Activated CD8-positive, alpha-beta memory T cell treated with anti-CD3 and anti-CD28 coated beads for 48 hours (primary cell): ENCODE measurements around the gene ADCY5.

Experiments
- DNase-seq, 3 experiments: peaks; one replicate each; pipeline ENCODE4 v3.0.0-alpha.2; 2020; ENCODE audit warnings: low read depth in 2 of 3, low spot score in 2 of 3

The ADCY5 gene

DNA sequence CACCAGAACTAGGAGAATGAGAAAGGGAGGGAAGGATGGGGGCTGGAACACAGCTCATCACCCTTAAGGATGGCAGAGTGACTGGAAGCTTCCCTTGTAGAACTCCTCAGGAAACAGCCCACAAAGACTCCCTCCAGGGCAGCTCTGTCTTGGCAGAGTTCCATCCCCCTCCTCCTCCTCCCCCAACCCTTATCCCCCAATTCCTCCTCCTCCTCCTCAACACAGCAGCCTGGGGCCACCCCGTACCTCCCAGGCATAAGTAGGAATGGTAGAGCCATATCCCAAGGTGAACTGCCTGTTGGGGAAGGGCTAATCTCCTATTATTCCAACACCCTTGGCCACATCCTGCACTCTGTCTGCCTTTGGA lies 38.8 kb downstream of the ADCY5 start:
- no peak for DNase-seq

- DNase-seq = no peak
These were observed 39.3 kb downstream of the ADCY5 start for GRCh38 chr3:123409443-123410148.

DNA sequence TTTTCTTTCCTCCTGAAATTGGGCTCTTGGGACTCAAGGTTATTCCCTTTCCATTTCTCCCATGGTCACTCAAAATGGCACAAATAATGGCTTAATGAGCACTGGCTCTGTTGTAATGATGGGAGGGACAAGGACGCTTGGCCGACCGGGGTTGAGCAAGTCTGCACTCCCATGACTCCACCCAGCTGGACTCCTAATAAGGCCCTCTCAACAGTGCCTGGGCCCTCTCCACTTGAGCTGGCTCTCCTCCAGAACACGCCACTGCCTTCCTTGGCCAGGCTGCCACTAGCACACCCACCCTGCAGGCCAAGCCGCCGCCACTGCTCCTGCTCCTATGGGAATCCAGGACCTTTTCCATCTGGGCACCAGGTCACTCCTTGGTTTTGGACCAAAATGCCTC lies 42.3 kb downstream of the ADCY5 start:
- no peak for DNase-seq

- no peak for DNase-seq
These were observed 42.9 kb downstream of the ADCY5 start for GRCh38 chr3:123405936-123406510.

DNA sequence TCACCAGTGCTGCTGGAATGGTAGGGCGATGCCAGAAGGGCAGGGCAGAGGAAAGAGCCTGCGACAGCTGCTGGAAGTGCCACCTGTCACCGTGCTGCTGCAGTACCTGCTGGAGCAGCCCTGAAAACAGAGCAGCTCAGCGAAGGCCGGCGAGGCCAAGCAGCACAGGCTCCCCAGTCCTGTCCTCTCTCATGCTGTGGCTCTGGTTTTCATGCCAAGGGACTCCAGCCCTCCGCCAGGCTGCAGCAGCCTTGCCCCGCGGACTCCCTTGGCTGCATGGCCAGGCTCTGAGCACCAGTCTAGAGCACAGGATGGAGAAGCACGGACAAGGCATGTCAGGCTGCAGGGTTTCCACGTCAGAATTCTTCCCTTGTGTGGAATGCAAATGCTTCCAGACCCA lies 43.9 kb downstream of the ADCY5 start:
- DNase-seq = no peak

DNA sequence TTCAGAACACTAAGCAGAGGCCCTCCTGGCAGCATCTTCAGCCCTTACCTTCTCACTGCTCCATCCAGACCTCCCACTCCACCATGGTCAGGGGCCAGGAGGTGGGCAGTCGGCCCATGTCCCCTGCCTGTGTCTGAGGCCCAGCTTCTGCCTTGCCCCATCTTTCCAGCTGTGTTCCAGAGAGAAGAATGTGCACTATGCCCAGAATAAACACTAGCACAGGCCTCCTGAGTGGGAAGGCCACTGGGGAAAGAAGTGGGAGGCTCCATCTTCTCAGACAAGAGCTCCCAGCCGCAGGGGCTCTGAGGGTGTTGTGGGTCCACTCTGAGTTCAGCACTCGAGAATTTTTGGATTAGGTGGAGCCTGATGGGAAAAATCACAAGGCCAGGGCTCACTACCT lies 44.5 kb downstream of the ADCY5 start:
- no peak for DNase-seq

DNA sequence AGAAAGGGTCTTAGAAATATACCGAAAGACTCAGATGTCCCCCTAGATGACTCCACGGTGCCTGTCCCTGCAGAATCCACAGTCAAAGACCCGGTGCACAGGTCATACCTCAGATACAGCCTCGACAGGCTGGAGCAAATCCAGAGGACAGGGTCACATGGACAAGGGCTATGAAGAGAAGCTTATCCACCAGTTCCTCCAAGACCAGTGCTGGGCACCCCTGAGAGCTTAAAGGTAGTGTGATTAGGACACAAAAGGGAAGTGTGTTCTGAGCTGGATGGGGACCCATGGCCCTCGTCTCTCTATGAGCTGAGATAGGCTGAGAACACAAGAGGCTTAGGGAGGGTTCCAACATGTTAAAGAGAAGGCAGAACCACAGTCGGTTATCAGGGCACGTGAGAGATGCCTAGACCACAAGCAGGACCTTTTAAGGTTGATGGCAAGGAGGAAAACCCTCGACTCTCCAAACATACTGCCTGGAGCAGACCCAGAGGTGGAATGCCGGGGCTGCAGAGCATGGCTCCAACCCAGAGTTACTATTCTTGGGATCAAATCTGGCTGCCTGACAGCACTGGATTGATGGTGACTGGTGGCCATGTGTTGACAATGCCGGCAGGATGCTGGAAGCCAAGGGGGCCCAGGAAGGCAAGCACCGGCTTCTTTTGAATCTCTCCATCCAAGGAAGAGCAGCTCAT lies 46.9 kb downstream of the ADCY5 start:
- DNase-seq = no peak

- no peak for DNase-seq
These were observed 48.7 kb downstream of the ADCY5 start for GRCh38 chr3:123400169-123400568.

GRCh38 chr3:123399653-123400052 lies 49.2 kb downstream of the ADCY5 start:
- DNase-seq = no peak

DNA sequence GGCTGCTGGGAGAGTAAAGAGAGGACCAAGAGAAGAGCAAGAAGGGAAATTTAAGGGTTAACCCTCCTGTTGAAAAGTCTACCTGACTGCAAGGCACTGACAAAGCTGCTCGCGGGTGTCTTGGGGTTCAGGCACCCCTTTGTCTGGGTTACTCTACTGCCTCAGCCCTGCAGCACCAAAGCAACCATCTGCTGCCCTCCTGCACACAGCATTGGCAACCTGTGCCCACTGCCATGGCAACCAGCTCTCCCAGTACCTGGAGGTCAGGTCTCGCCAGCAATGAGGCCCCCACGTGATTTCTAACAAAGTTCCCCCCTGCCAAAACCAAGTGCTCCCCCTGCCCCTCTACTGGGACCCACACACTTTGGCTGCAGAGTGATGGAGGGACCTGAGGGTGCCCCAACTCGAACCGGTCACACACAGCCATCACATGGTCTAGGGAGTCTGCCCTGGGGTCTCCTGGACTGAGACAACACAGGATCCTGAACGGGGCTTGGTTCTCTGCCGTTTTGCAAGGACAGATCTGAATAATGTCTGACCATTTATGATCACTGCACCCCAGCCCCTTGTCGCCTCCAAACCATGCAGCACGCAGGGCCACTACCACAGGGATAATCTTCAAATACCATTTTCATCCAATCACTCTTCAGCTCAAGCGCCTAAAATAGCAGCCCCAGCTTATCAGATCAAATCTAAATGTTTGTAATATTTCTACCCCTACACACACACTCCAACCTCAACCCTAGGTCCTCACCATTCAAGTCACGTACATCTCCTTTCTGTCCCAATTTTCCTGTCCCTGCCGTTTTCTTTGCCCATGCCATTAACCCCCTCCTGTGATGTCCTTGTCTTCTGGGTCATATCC lies 50.7 kb downstream of the ADCY5 start:
- DNase-seq = no peak

DNA sequence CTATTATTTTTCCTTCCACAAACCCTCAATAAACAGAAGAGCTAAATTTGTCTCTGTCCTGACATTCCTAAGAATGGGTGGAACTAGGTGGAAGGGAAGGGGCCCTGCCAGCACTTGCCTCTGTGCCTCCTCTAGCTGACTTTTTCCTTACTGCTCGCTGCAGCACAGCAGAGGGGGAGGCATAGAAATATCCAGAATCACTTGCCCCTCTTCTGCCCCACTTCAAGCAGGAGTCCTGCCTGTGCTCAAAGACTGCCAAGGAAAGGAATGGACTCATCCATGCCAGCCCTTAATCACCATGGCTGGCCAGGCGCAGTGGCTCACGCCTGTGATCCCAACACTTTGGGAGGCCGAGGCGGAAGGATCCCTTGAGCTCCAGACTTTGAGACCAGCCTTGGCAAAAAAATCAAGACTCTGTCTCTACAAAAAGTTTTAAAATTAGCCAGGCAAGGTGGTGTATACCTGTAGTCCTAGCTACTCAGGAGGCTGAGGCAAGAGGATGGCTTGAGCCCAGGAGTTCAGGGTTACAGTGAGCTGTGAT lies 51.8 kb downstream of the ADCY5 start:
- DNase-seq = no peak

DNA sequence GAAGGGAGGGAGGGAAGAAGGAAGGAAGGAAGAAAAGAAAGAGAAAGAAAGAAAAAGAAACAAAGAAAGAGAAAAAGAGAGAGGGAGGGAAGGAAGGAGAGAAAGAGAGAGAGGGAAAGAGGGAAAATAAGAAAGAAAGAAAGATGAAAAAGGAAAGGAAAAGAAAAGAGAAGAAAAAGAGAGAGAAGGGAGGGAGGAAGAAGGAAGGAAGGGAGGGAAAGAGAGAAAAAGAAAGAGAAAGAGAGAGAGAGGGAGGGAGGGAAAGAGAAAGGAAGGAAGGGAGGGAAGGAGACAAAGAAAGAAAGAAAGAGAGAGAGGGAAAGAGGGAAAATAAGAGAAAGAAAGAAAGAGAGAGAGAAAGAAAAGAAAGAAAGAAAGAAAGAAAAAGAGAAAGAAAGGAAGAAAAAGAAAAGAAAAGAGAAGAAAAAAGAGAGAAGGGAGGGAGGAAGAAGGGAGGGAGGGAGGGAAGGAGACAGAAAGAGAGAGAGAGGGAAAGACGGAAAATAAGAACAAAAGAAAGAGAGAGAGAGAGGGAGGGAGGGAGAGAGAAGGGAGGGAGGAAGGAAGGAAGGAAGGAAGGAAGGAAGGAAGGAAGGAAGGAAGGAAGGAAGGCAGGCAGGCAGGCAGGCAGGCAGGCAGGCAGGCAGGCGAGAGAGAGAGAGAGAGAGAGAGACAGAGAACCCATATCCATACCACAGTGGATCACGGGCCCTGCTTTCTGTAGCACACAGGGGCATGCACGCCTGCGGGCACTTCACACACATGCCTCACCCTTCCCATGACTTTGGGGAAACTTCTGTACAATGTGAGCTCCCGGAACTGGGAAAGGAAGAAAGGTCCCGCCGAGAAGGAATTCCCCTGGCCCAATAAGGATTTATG lies 52.5 kb downstream of the ADCY5 start:
- DNase-seq = no peak

- no peak for DNase-seq
These were observed 53.7 kb downstream of the ADCY5 start for GRCh38 chr3:123395235-123395634.

DNA sequence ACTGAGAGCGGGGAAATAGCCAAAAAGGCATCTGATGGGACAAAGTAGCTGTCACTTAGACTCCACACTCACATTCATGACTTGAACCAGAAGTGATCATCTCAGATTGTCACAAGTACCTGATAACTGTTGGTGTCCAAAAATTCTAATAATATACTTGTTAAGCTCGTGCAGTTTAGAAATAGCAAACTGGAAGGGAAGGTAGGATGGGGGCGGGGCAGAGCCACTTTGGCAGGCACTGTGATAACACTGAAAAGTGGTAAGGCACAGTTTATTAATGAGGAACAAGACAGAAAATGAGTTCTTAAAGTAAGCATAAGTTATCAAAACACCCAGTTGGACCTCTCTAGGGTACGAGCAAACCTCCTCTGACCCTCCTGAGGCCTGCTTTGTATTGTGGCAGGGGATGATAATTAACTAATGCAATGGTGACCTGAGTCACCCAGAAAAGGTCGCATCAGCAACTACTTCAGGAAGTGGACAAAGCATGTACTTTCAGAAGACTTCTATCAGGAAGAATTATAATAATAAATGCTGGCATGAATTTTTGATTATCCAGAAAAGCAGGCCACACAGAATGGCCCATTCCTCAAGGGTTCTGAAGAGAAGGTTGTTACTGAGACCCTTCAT lies 54.4 kb downstream of the ADCY5 start:
- DNase-seq = no peak

GRCh38 chr3:123392871-123393620 lies 55.8 kb downstream of the ADCY5 start:
- no peak for DNase-seq

DNA sequence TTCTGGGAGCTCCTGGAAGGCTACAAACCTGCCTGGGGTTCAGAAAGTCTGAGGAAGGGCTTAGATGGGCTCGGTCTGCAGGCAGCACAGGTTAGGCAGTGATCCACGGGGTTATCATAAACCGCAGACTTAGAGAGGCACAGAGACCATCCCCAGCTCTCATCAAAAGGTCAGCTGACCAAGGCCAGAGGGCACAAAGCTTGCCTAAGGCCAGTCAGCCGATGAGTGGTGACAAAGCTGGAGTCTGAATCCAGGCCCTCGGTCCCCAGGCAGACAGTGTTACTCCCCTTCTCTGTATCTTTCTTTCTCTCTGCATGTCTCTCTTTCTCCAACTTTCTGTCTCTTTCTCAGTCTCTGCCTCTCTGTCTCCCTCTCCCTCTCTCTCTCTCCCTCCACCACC lies 56.5 kb downstream of the ADCY5 start:
- DNase-seq = no peak

DNA sequence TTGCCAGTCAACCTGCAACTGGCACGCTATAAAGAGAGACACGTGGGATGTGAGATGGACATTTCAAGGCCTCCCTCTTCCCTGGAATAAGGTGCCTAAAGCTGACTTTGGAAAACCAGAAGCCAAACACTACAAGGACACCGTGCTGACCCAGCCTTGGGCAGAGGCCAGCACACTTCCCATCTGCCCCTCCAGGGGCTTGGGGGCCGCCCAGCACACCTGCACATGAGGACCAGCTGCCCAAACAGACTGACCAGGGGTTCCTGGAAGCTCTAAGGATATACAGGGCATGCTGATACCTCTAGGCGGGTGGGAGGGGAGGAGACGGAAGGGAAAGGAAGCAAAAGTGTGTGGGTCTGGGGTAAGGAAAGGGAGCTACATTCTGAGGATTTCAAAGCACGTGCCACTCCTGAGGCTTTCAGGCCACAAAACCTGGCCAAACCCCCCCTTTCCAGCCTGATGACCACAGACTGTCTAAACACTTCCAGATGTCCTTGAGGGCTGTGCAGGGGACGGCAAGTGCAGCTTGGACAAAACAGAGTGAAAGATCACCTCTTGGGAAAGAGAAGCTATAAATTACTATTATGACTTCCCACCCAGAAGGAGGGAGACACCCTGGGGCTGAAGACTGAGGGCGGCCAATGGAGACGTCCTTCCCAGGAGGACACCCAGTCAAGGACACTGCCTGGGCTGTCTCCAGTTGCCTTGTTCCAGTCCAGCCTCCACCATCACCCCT lies 57.9 kb downstream of the ADCY5 start:
- DNase-seq = no peak

GRCh38 chr3:123389628-123389918 lies 59.3 kb downstream of the ADCY5 start:
- no peak for DNase-seq
